GM19193 (cell line): ENCODE measurements around the gene WAC.

Experiments
- POLR2A ChIP-seq: IDR thresholded peaks from 4 replicates; pipeline ENCODE4 v1.6.1; 2011; ENCODE audit not compliant: insufficient read depth, insufficient read length; ENCODE audit errors: extremely low read depth

Gene WAC

GRCh38 chr10:28586176-28586575, 53.3 kb downstream of the WAC start:
- no peak for TF ChIP-seq POLR2A

- no peak for TF ChIP-seq POLR2A
Observed at GRCh38 chr10:28587270-28587969, 54.5 kb downstream of the WAC start.

GRCh38 chr10:28587970-28588290, 55.0 kb downstream of the WAC start:
- TF ChIP-seq POLR2A: no peak

GRCh38 chr10:28592953-28593352, 60.0 kb downstream of the WAC start:
- no peak for TF ChIP-seq POLR2A

- no peak for TF ChIP-seq POLR2A
Observed at GRCh38 chr10:28593811-28594210, 60.9 kb downstream of the WAC start.

GRCh38 chr10:28594406-28594805, 61.5 kb downstream of the WAC start:
- no peak for TF ChIP-seq POLR2A

GRCh38 chr10:28595613-28596012, 62.7 kb downstream of the WAC start:
- TF ChIP-seq POLR2A: no peak

- no peak for TF ChIP-seq POLR2A
Observed at GRCh38 chr10:28600056-28600455, 67.1 kb downstream of the WAC start.

GRCh38 chr10:28601012-28601411, 68.1 kb downstream of the WAC start:
- no peak for TF ChIP-seq POLR2A

GRCh38 chr10:28604567-28605536, 71.9 kb downstream of the WAC start:
- TF ChIP-seq POLR2A: no peak

GRCh38 chr10:28606568-28606967, 73.7 kb downstream of the WAC start:
- no peak for TF ChIP-seq POLR2A

GRCh38 chr10:28612877-28613276, 80.0 kb downstream of the WAC start:
- TF ChIP-seq POLR2A: no peak

- TF ChIP-seq POLR2A: no peak
Observed at GRCh38 chr10:28616514-28616913, 83.6 kb downstream of the WAC start.

GRCh38 chr10:28619455-28619854, 86.5 kb downstream of the WAC start:
- no peak for TF ChIP-seq POLR2A

- TF ChIP-seq POLR2A: no peak
Observed at GRCh38 chr10:28620251-28620650, 87.3 kb downstream of the WAC start.

GRCh38 chr10:28623483-28623882, 90.6 kb downstream of the WAC start:
- no peak for TF ChIP-seq POLR2A

- no peak for TF ChIP-seq POLR2A
Observed at GRCh38 chr10:28624351-28624750, 91.4 kb downstream of the WAC start.

GRCh38 chr10:28627102-28627501, 94.2 kb downstream of the WAC start:
- TF ChIP-seq POLR2A: no peak
